NCI-H526 (cell line): ENCODE data around the gene ZIC5.

Experiments used
- DNase-seq, 2 experiments: peaks; one replicate each; lab custom pipeline; 2025; lab: John Stamatoyannopoulos, UW

The ZIC5 gene

DNA sequence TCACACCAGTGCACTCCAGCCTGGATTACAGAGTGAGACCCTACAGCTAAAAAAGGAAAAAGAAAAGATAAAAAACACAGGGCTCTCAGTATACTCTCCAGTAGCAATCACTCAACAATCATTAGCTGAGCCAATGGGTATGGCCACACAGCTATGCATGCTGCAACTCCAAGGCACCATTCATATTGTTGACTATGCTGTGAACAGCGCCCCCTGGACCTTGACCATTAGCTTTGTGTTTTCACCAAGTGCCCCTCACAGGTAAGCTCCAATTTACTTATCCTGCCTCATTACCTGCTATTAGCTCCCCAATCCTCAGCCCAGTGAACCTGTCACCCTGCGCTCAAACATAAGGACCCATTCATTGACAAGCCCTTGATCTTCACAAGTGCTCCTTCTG lies 35.8 kb downstream of the ZIC5 start:
- DNase-seq = peak in 1 of 2 experiments; percentile 13

- DNase-seq = no peak
Observed at GRCh38 chr13:99932912-99933311, 38.7 kb downstream of the ZIC5 start.

DNA sequence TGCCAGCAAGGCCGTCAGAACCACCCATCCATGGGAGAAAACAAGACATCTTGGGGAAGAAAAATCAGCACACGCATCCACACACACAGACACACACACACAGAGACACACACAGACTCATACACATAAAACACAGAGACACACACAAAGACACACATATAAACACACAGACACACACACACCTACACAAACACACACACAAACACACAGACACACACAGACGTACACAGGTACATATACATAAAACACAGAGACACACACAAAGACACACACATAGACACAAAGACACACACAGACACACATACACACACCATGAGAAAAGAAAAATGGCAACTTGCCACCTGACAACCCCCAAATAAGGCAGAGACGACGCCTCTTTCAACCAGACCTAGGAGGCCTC lies 40.6 kb downstream of the ZIC5 start:
- no peak for DNase-seq

- no peak for DNase-seq
Observed at GRCh38 chr13:99929866-99930265, 41.7 kb downstream of the ZIC5 start.

- DNase-seq = peak; percentile 25 to 62
Observed at GRCh38 chr13:99926014-99926731, 45.4 kb downstream of the ZIC5 start.

- DNase-seq = no peak
Observed at GRCh38 chr13:99923877-99924582, 47.5 kb downstream of the ZIC5 start.

GRCh38 chr13:99922631-99923404 lies 48.7 kb downstream of the ZIC5 start:
- no peak for DNase-seq

GRCh38 chr13:99919132-99919531 lies 52.4 kb downstream of the ZIC5 start:
- no peak for DNase-seq

- peak; percentile 63 to 81 for DNase-seq
Observed at GRCh38 chr13:99916366-99917103, 55.0 kb downstream of the ZIC5 start.

- no peak for DNase-seq
Observed at GRCh38 chr13:99913167-99913566, 58.4 kb downstream of the ZIC5 start.
